Parathyroid adenoma (tissue), 2 donors: ENCODE measurements around the gene SLC16A5.

Experiments used
- H2AFZ ChIP-seq: fragments of 300-600 bp; sonication (generic); one replicate; pipeline ENCODE4 v1.7.0; 2017; ENCODE audit warnings: antibody characterized with exemption, mild to moderate bottlenecking
- H3K27ac ChIP-seq: fragments of 300-600 bp; sonication (generic); one replicate; pipeline ENCODE4 v1.7.0; 2017
- H3K27me3 ChIP-seq: fragments of 300-600 bp; sonication (generic); one replicate; pipeline ENCODE4 v1.7.0; 2017; ENCODE audit warnings: low read length; ENCODE audit not compliant: control insufficient read depth, insufficient read depth
- H3K36me3 ChIP-seq: fragments of 300-600 bp; sonication (generic); one replicate; pipeline ENCODE4 v1.7.0; 2017; ENCODE audit warnings: low read length; ENCODE audit not compliant: control insufficient read depth, insufficient read depth
- H3K4me1 ChIP-seq: fragments of 300-600 bp; sonication (generic); one replicate; pipeline ENCODE4 v1.7.0; 2017; ENCODE audit warnings: control low read depth
- H3K4me2 ChIP-seq: fragments of 300-600 bp; sonication (generic); one replicate; pipeline ENCODE4 v1.7.0; 2017; ENCODE audit warnings: low read length
- H3K4me3 ChIP-seq: fragments of 300-600 bp; sonication (generic); one replicate; pipeline ENCODE4 v1.7.0; 2017; ENCODE audit warnings: low read depth, low read length
- H3K79me2 ChIP-seq: fragments of 300-600 bp; sonication (generic); one replicate; pipeline ENCODE4 v1.7.0; 2017; ENCODE audit warnings: control low read depth
- H3K9ac ChIP-seq: fragments of 300-600 bp; sonication (generic); one replicate; pipeline ENCODE4 v1.7.0; 2017; ENCODE audit warnings: mild to moderate bottlenecking
- H3K9me3 ChIP-seq: fragments of 300-600 bp; sonication (generic); one replicate; pipeline ENCODE4 v1.7.0; 2017; ENCODE audit warnings: low read length; ENCODE audit not compliant: control insufficient read depth
- TF ChIP-seq, protein P1 (sequence below): fragments of 300-600 bp; sonication (generic); IDR thresholded peaks from one replicate; pipeline ENCODE4 v1.7.0; 2017; ENCODE audit warnings: antibody characterized with exemption, mild to moderate bottlenecking
- donor health status: primary hyperparathyroidism.

Gene SLC16A5

GRCh38 chr17:75096082-75096625 lies 8.4 kb downstream of the SLC16A5 start:
- H3K36me3 ChIP-seq = no peaks in the 10 kb centered on the region
- no peak overlapping the region for H2AFZ ChIP-seq
- H3K4me1 ChIP-seq = peaks cover 5% of the 10 kb centered on the region
- TF ChIP-seq, protein P1, sequence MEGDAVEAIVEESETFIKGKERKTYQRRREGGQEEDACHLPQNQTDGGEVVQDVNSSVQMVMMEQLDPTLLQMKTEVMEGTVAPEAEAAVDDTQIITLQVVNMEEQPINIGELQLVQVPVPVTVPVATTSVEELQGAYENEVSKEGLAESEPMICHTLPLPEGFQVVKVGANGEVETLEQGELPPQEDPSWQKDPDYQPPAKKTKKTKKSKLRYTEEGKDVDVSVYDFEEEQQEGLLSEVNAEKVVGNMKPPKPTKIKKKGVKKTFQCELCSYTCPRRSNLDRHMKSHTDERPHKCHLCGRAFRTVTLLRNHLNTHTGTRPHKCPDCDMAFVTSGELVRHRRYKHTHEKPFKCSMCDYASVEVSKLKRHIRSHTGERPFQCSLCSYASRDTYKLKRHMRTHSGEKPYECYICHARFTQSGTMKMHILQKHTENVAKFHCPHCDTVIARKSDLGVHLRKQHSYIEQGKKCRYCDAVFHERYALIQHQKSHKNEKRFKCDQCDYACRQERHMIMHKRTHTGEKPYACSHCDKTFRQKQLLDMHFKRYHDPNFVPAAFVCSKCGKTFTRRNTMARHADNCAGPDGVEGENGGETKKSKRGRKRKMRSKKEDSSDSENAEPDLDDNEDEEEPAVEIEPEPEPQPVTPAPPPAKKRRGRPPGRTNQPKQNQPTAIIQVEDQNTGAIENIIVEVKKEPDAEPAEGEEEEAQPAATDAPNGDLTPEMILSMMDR = no peak
- no peak overlapping the region for H3K27ac ChIP-seq
- no peaks in the 10 kb centered on the region for H3K79me2 ChIP-seq
- H3K4me2 ChIP-seq = no peak overlapping the region
- H3K9ac ChIP-seq = no peak overlapping the region
- H3K27me3 ChIP-seq = no peaks in the 10 kb centered on the region
- H3K4me3 ChIP-seq = no peak overlapping the region
- no peaks in the 10 kb centered on the region for H3K9me3 ChIP-seq

- Histone ChIP-seq H3K9ac (no peak overlapping the region), H3K27me3 (no peaks in the 10 kb centered on the region), H3K4me2 (no peak overlapping the region), H3K9me3 (no peaks in the 10 kb centered on the region), H3K4me1 (no peaks in the 10 kb centered on the region), H3K79me2 (no peaks in the 10 kb centered on the region), H3K36me3 (no peaks in the 10 kb centered on the region), H2AFZ (no peak overlapping the region), H3K4me3 (no peak overlapping the region), H3K27ac (no peak overlapping the region)
- TF ChIP-seq, protein P1 = no peak
Observed at GRCh38 chr17:75097865-75098264, 10.1 kb downstream of the SLC16A5 start.

DNA sequence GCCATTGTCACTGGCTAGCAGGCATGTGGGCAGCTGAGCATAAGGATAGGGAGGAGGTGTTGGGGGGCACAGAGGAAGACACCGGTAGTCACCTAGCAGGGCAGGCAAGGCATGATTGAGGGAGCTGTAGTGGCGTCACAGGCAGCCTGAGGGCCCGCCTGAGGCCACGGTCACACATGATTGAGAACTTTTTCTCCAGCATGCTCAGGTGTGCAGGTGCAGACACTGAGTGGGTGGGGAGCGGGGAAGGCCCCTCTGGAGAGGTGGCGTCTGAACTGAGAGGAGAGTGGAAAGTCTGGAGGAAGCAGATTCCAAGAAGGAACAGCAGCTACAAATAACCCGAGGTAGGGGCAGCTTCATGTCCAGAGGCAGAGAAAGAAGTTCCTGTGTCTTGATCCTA lies 11.1 kb downstream of the SLC16A5 start:
- no peaks in the 10 kb centered on the region for H3K9me3 ChIP-seq
- TF ChIP-seq, protein P1 = no peak
- H2AFZ ChIP-seq = no peak overlapping the region
- H3K4me1 ChIP-seq = no peaks in the 10 kb centered on the region
- H3K79me2 ChIP-seq = no peaks in the 10 kb centered on the region
- no peak overlapping the region for H3K27ac ChIP-seq
- no peaks in the 10 kb centered on the region for H3K36me3 ChIP-seq
- H3K4me2 ChIP-seq = no peak overlapping the region
- no peak overlapping the region for H3K9ac ChIP-seq
- H3K27me3 ChIP-seq = no peaks in the 10 kb centered on the region
- no peak overlapping the region for H3K4me3 ChIP-seq

- H3K36me3 ChIP-seq = no peaks in the 10 kb centered on the region
- H3K4me1 ChIP-seq = no peaks in the 10 kb centered on the region
Observed at GRCh38 chr17:75099881-75100595, 12.3 kb downstream of the SLC16A5 start.

More at GRCh38 chr17:75099881-75100595, 12.3 kb downstream of the SLC16A5 start:
- Histone ChIP-seq H3K4me2 (no peak overlapping the region), H2AFZ (no peak overlapping the region), H3K9me3 (no peaks in the 10 kb centered on the region), H3K4me3 (no peak overlapping the region), H3K27me3 (no peaks in the 10 kb centered on the region), H3K27ac (no peak overlapping the region), H3K79me2 (no peaks in the 10 kb centered on the region), H3K9ac (no peak overlapping the region)
- TF ChIP-seq, protein P1 = no peak
